ENCODE results near the gene PKP2. TPM values are rescaled to one million over a fixed set of nuclear protein-coding genes. Genes with fewer than 3 reads are reported as not detected.

The PKP2 gene
- total and polyA plus RNA-seq, 2 donors from 2014 or later: 4.3 to 7.6 TPM

DNA sequence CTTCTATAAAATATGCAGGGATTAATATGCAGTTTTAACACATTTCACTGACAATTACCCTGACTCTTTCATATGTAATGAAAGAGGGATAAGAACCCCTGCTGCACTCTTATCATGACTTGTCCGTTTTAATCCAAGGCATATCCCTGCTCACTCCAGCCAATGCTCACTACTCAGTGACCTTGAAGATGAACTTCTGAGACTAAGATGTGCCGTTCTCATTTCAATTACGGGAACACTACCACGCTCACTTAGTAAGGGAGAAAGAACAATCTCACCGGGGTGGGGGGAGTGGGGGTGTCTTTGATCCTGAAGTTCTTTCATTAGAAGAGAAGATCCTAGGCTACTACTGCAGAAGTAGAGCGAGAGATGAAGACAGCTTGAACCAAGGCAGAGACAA, 50.5 kb downstream of the PKP2 start:
- intact Hi-C loops (cut with DNase I): no loop called here
- no peaks in the 10 kb centered on the region for H3K4me1 ChIP-seq (ENCODE audit: control insufficient read depth in 2 of 3, insufficient read depth in 2 of 3, low read depth in 1 of 3, low read length in 3 of 3)
- H3K36me3 ChIP-seq (ENCODE audit: control insufficient read depth in 2 of 3, insufficient read depth in 3 of 3, low read length in 3 of 3): no peaks in the 10 kb centered on the region
- no peak overlapping the region for H3K27ac ChIP-seq (ENCODE audit: low read depth in 2 of 2, low read length in 2 of 2)
- no peak overlapping the region for H3K9ac ChIP-seq (ENCODE audit: low read length in 3 of 3)
- no peak for TF ChIP-seq CTCF (IDR thresholded peaks at IDR 0.05; ENCODE audit: borderline replicate concordance, extremely low read depth, insufficient read depth)
- H3K9me3 ChIP-seq (ENCODE audit: control insufficient read depth in 2 of 3, insufficient read depth in 1 of 3, low read length in 3 of 3): no peaks in the 10 kb centered on the region
- FAIRE-seq (no peak), DNase-seq (no peak)
- no peaks in the 10 kb centered on the region for H3K27me3 ChIP-seq (ENCODE audit: control insufficient read depth, insufficient read depth, low read length)
- no peak overlapping the region for H3K4me3 ChIP-seq (ENCODE audit: low read length in 3 of 3)

DNA sequence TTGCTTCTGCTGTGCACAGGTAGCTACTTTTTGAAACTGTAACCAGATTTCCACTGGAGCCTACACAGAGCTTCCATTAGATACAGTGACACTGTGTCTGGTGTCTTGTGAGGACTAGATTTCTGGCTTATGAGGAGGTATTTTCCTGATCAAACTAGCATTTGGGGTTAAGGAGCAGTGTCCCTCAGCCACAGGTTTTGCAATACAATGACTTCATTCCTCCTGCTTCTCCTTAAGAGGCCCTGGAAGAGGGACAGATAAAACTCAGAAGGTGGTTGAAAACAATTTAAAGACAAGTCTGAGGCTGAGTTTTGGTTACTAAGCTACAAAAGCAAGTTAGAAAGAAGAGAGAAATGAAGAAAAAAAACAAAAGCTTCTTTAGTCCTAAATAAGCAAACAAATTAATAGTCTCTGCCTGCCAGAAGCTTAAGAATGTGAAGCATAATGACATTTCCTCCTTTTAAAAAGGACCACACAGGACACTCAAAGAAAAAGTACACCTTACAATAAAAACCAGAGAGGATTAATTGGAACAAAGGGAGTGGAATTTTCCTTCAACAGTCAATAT, 53.0 kb downstream of the PKP2 start:
- no peaks in the 10 kb centered on the region for H3K4me1 ChIP-seq (ENCODE audit: control insufficient read depth in 2 of 3, insufficient read depth in 2 of 3, low read depth in 1 of 3, low read length in 3 of 3)
- H3K9me3 ChIP-seq (ENCODE audit: control insufficient read depth in 2 of 3, insufficient read depth in 1 of 3, low read length in 3 of 3): no peaks in the 10 kb centered on the region
- H3K27me3 ChIP-seq (ENCODE audit: control insufficient read depth, insufficient read depth, low read length): no peaks in the 10 kb centered on the region
- H3K4me3 ChIP-seq (ENCODE audit: low read length in 3 of 3): no peak overlapping the region
- no peak for TF ChIP-seq CTCF (IDR thresholded peaks at IDR 0.05; ENCODE audit: borderline replicate concordance, extremely low read depth, insufficient read depth)
- DNase-seq (no peak), FAIRE-seq (no peak)
- H3K9ac ChIP-seq (ENCODE audit: low read length in 3 of 3): no peak overlapping the region
- intact Hi-C loops (cut with DNase I): no loop called here
- H3K36me3 ChIP-seq (ENCODE audit: control insufficient read depth in 2 of 3, insufficient read depth in 3 of 3, low read length in 3 of 3): no peaks in the 10 kb centered on the region
- H3K27ac ChIP-seq (ENCODE audit: low read depth in 2 of 2, low read length in 2 of 2): no peak overlapping the region

GRCh38 chr12:32841061-32841460, 55.5 kb downstream of the PKP2 start:
- no peaks in the 10 kb centered on the region for H3K27me3 ChIP-seq (ENCODE audit: control insufficient read depth, insufficient read depth, low read length)
- H3K4me1 ChIP-seq (ENCODE audit: control insufficient read depth in 2 of 3, insufficient read depth in 2 of 3, low read depth in 1 of 3, low read length in 3 of 3): no peaks in the 10 kb centered on the region
- FAIRE-seq (no peak), DNase-seq (no peak)
- intact Hi-C loops (cut with DNase I): no loop called here
- no peaks in the 10 kb centered on the region for H3K9me3 ChIP-seq (ENCODE audit: control insufficient read depth in 2 of 3, insufficient read depth in 1 of 3, low read length in 3 of 3)
- no peaks in the 10 kb centered on the region for H3K36me3 ChIP-seq (ENCODE audit: control insufficient read depth in 2 of 3, insufficient read depth in 3 of 3, low read length in 3 of 3)
- no peak overlapping the region for H3K4me3 ChIP-seq (ENCODE audit: low read length in 3 of 3)
- H3K27ac ChIP-seq (ENCODE audit: low read depth in 2 of 2, low read length in 2 of 2): no peak overlapping the region
- no peak overlapping the region for H3K9ac ChIP-seq (ENCODE audit: low read length in 3 of 3)
- TF ChIP-seq CTCF (IDR thresholded peaks at IDR 0.05; ENCODE audit: borderline replicate concordance, extremely low read depth, insufficient read depth): no peak

DNA sequence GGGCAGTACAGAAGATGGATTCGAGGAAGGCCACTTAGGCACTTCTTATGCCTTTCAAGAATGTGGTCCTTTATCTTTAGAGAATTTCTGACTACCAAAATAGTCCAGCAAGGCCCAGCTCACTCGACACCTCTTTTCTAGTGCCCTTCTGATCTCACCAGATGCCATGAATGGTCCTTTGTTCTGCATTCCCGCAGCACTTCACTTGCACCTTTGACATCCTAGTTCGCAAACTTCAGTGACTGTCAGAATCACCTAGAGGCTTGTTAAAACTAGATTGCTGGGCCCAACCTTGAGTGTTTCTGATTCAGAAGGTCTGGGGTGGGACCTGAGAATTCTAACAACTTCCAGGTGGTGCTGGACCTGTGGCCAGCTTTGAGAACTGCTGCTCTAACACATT, 56.7 kb downstream of the PKP2 start:
- Histone ChIP-seq H3K4me3 (ENCODE audit: low read length in 3 of 3) (no peak overlapping the region), H3K36me3 (ENCODE audit: control insufficient read depth in 2 of 3, insufficient read depth in 3 of 3, low read length in 3 of 3) (no peaks in the 10 kb centered on the region), H3K27ac (ENCODE audit: low read depth in 2 of 2, low read length in 2 of 2) (no peak overlapping the region), H3K4me1 (ENCODE audit: control insufficient read depth in 2 of 3, insufficient read depth in 2 of 3, low read depth in 1 of 3, low read length in 3 of 3) (no peaks in the 10 kb centered on the region), H3K27me3 (ENCODE audit: control insufficient read depth, insufficient read depth, low read length) (no peaks in the 10 kb centered on the region), H3K9ac (ENCODE audit: low read length in 3 of 3) (no peak overlapping the region), H3K9me3 (ENCODE audit: control insufficient read depth in 2 of 3, insufficient read depth in 1 of 3, low read length in 3 of 3) (no peaks in the 10 kb centered on the region)
- DNase-seq: no peak
- TF ChIP-seq CTCF (IDR thresholded peaks at IDR 0.05; ENCODE audit: borderline replicate concordance, extremely low read depth, insufficient read depth): no peak
- intact Hi-C loops (cut with DNase I): no loop called here
- FAIRE-seq: no peak
